IPS-11a (cell line): ENCODE data around the gene GPC6.

Experiments used
- H3K4me3 ChIP-seq: one replicate; pipeline ENCODE4 v1.5.1; 2013; ENCODE audit warnings: low read depth, low read length, control low read depth

GPC6 gene

DNA sequence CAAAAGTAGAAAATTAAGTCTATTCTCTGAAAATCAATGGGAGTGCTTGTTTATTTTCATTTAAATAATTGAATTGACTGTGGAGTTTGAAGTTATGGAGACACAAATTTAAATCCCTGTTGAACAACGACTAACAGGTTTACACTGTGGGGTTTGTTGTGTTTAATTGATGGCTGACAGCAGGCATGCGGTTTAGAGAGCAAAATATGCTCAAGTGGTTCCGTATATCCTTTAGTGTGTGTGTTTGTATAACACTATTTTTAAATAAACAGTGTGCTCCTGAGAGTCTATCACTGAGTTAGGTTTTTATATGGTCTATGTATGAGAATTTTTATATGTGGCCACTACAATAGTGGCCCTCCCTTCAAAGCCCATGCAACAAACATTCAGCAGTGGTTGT is 332.0 kb downstream of the GPC6 start:
- no peak overlapping the region for H3K4me3 ChIP-seq

DNA sequence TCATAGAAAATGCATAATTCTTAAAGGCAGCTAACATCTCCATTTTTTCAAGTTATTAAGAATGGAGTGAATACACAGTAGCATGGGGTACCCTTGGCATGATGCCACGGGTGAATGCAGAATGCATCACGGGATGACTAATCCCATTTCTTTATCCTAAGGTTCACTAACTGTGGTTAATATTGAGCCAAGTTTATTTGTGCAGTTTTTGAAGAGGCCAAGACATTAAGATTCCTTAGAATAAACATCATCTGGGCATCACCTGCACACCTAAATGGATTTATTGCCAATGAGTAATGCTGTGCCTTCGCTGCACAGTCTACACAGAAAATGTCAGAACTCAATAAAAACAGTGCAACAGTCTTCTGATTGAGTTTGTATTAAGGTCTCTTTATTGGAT is 333.1 kb downstream of the GPC6 start:
- no peak overlapping the region for H3K4me3 ChIP-seq

- no peak overlapping the region for H3K4me3 ChIP-seq
Observed at GRCh38 chr13:93561576-93562225, 335.1 kb downstream of the GPC6 start.

GRCh38 chr13:93562676-93563075 is 336.1 kb downstream of the GPC6 start:
- no peak overlapping the region for H3K4me3 ChIP-seq

- no peak overlapping the region for H3K4me3 ChIP-seq
Observed at GRCh38 chr13:93577105-93577504, 350.5 kb downstream of the GPC6 start.

- H3K4me3 ChIP-seq, result no peak overlapping the region
Observed at GRCh38 chr13:93589788-93590187, 363.2 kb downstream of the GPC6 start.

- no peak overlapping the region for H3K4me3 ChIP-seq
Observed at GRCh38 chr13:93603043-93603442, 376.4 kb downstream of the GPC6 start.

- H3K4me3 ChIP-seq, result no peak overlapping the region
Observed at GRCh38 chr13:93614776-93615175, 388.2 kb downstream of the GPC6 start.

- no peak overlapping the region for H3K4me3 ChIP-seq
Observed at GRCh38 chr13:93620181-93620765, 393.7 kb downstream of the GPC6 start.

DNA sequence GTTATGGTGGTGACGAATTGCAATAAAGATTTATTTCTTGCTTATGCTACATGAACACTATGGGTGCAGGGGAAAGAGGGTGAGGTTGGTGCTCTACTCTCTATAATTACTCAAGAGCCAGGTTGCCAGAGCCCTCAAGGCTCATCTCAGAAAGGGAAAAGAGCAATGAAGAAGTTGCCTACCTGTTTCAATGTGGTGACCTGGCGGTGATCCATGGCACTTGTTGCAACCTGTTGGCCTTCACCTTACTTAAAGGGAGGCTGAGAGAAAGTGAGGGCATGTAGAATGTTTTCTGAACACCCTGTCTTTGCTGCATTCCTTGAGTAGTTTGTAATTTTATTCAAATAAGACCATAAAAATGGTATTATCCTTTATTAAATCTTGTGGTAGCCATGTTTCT is 394.4 kb downstream of the GPC6 start:
- no peak overlapping the region for H3K4me3 ChIP-seq

DNA sequence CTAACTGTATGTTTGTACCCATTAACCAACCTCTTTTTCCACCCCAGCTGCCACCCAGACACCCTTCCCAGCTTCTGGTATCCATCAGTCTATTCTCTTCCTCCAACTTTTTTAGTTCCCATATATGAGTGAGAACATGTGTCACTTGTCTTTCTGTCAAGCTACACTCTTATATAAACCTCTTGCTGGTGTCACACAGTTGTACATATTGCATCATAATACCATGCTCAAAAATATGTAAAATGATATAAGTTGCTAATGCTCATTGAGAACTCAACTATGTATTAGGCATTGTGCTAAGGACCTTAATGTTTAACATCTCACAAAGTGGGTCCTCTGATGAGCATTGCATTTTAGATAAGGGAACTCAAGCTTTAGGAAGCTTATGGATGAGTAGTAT is 395.4 kb downstream of the GPC6 start:
- H3K4me3 ChIP-seq, result no peak overlapping the region

DNA sequence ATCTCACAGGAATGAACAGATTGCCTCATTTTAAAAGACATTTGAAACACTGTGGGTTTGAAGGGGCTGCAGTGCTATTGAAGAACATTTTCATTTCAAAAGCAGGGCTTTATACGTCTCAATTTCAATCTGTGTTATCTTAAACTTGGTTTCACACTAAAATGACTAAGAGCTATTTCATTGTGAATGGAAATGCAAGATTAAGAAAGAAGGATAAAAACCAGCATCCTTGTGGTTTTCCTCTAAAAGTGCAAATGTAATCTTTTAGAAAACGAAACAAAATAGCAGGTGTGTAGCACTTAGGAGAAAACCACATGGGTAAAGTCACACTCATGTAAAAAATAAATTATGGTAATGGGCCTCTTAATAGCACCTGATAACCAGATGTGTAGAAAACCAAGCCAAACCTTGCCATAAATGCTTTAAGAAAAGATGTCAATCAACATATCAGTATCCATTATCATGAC is 397.7 kb downstream of the GPC6 start:
- no peak overlapping the region for H3K4me3 ChIP-seq

DNA sequence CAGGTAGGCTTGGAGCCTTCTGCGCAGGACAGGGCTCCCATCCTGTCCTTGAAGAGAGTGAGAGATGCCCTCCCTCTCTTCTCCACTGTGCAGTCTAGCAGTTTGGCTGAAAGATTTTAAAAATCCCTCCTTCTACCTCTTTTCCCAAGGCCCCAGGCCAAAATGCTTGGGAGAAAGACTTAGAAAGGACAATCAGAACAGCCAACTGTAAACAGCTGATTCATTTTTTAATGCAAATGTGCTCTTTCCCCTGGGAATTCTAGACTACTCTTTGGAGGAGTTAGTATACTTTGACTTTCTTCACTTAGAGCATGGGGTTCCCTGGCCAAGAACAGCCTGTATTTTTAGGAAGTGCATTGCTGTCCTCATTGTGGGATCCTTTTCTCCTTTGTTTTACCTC is 398.9 kb downstream of the GPC6 start:
- H3K4me3 ChIP-seq, result no peak overlapping the region

GRCh38 chr13:93628136-93628797 is 401.7 kb downstream of the GPC6 start:
- H3K4me3 ChIP-seq, result no peak overlapping the region

DNA sequence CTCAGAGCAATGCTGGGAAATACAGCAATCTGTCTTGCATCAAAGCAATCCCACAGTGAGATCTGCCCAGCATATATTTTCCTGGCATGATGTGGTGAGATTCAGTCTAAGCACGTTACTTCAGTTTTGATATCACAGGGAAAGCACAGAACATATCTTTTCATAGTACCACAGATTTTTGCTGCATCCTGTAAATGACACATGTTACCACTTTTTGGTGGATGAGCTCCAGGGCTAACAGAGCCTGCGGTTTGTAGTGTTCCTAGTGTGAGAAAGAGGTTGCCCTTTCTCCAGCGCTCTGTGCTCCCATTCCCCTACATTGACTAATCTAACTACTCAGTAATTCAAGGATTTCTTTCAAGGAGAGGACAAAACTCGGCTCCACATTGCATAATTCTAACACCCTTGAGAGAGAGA is 409.0 kb downstream of the GPC6 start:
- H3K4me3 ChIP-seq, result no peak overlapping the region

GRCh38 chr13:93637852-93638251 is 411.2 kb downstream of the GPC6 start:
- H3K4me3 ChIP-seq, result no peak overlapping the region

- no peak overlapping the region for H3K4me3 ChIP-seq
Observed at GRCh38 chr13:93640452-93640851, 413.8 kb downstream of the GPC6 start.

- no peak overlapping the region for H3K4me3 ChIP-seq
Observed at GRCh38 chr13:93646245-93646644, 419.6 kb downstream of the GPC6 start.

DNA sequence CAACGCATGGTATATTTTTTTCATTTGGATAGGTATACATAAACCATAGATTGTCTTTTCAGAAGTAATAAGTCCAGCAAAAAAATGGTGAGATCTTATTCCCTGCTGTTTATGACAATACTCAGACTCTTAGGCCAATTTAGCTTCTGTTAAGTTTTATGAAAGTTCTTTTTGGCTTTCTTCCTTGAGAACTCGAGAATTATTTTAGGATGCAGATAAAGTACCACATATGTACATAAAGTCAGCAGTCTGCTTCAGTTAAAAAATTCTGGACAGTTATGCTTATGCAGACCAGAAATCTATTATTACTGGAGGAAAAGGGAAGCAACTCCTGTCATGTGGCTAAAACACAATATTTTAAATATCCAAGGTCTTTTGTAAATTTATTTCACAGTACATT is 422.9 kb downstream of the GPC6 start:
- no peak overlapping the region for H3K4me3 ChIP-seq

DNA sequence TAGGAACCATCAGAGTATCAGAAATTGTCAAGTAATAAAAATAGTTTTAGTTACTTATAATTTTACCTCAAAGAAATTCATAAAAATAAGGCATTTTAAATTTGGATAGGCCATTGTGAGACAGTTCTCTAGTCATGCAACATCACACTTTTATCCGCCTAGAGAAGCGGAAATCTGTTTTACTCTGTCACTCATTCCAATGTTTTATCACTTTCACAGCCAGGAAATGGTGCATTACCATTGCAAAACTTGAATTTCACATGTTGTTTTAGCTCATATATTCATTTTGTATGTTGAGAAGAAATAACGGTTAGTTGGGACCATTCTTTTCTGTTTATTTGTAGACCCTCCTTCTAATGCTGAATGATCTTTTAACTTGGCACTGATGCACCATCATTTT is 427.2 kb downstream of the GPC6 start:
- no peak overlapping the region for H3K4me3 ChIP-seq

DNA sequence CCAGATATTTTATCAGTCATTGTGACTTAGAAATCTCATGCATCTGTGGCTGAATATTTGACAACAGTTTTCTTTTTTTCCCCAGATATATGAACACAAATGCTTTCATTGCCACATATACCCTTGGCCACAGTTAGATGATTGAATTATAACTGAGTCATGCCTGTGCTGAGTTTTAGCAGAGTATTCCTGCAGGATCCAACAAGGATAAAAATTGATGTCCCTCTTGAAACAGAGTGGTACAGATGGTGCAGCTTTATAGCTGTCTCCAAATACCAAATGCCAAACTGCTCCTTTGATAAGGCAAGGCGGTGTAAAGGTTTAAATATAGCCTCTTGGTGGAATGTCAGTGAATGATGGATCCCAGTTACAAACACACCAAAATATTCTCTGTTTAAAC is 428.5 kb downstream of the GPC6 start:
- H3K4me3 ChIP-seq, result no peak overlapping the region

DNA sequence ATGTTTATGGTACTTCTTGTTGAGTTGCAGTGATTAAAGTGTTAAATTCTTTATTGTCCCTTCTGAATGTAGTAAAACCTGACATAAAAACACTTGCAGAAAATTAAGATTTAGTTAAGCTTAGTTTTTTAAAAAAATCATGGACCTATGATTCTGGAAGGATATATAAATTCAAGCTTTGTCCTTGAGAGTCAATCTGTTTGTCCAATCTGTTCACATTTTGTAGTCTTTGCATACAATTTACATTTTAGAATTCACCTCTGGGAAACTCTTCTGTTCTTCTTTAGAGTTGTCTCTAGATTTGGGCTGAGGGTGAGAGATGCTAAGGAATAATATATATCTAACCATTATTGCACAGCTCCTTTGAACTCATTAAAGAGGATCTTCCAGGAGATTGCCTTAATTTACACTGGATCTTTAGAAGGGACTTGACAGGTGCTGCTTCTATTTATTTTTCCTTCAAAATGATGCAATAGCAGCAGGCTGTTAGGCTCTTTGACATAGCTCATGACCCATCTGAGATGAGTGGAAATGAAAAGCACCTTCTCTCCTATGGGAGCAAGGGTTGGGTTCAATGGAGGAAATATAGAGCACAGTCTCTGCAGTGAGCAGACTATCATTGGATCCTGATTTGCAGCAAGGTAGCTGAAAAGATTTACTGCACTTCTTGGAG is 433.9 kb downstream of the GPC6 start:
- H3K4me3 ChIP-seq, result no peak overlapping the region
